Measurements from ENCODE around the gene KANK2.
"Not testable (repeated sequence)": the region's sequence is repeated elsewhere in the genome, so short reads cannot be mapped to it uniquely, and the experiment has no call there.

Gene KANK2

GRCh38 chr19:11142528-11143171, 54.7 kb downstream of the KANK2 start:
- DNase-seq, result peak in 38 of 56 donors; percentile 1 to 77 (median 40)

- DNase-seq, result no peak
Measured at GRCh38 chr19:11141937-11142527, 55.3 kb downstream of the KANK2 start.

GRCh38 chr19:11140896-11141295, 56.4 kb downstream of the KANK2 start:
- DNase-seq, result no peak

- not testable (repeated sequence) for DNase-seq
Measured at GRCh38 chr19:11140023-11140538, 57.3 kb downstream of the KANK2 start.

GRCh38 chr19:11138601-11139300, 58.6 kb downstream of the KANK2 start:
- DNase-seq, result peak in 36 of 56 donors; percentile 1 to 67 (median 30)

- peak in 54 of 56 donors; percentile 11 to 93 (median 68) for DNase-seq
Measured at GRCh38 chr19:11137542-11138384, 59.6 kb downstream of the KANK2 start.

- no peak for DNase-seq
Measured at GRCh38 chr19:11136400-11137101, 60.8 kb downstream of the KANK2 start.

- no peak for DNase-seq
Measured at GRCh38 chr19:11131471-11131870, 65.9 kb downstream of the KANK2 start.

- peak in 47 of 56 donors; percentile 2 to 79 (median 29) for DNase-seq
Measured at GRCh38 chr19:11130824-11131455, 66.4 kb downstream of the KANK2 start.

GRCh38 chr19:11127905-11128304, 69.4 kb downstream of the KANK2 start:
- no peak for DNase-seq

GRCh38 chr19:11125994-11126685, 71.2 kb downstream of the KANK2 start:
- peak in 46 of 56 donors; percentile 3 to 83 (median 27) for DNase-seq

- DNase-seq, result not testable (repeated sequence)
Measured at GRCh38 chr19:11124157-11124556, 73.2 kb downstream of the KANK2 start.

- DNase-seq, result no peak
Measured at GRCh38 chr19:11123114-11123513, 74.2 kb downstream of the KANK2 start.

- not testable (repeated sequence) for DNase-seq
Measured at GRCh38 chr19:11121963-11122362, 75.4 kb downstream of the KANK2 start.

GRCh38 chr19:11116507-11116906, 80.8 kb downstream of the KANK2 start:
- DNase-seq, result no peak

- DNase-seq, result no peak
Measured at GRCh38 chr19:11115895-11116446, 81.4 kb downstream of the KANK2 start.

- no peak for DNase-seq
Measured at GRCh38 chr19:11115042-11115441, 82.3 kb downstream of the KANK2 start.

All from amygdala (tissue), 56 donors.